Measurements from ENCODE around the gene EVA1C.

DNA sequence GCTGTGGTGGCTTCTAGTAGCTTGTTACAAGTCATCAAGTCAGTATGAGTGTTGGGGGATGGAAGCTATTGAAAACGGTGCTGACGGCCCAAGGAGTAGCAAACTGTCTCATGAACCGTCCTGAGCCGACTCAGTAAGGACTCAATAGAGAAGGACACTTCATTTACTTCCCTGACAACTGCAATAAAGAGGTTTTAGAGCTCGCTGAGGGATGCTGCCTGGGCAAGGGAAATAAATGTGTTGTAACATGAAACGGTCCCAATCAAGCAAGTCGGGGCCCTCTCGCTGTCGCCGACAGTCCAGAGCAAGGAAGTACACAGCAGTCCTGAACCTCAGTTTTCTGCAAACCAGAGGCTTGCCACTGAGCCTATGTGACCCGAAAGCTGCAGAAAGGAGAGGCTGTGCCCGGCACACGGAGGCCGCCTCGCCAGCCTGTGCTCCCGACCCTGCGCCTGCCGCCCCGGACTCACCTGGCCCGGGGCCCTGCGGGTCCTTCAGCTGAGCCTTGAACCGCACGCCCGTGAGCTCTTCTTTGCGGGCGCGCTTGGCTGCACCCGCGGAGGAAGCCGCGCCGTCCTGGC, 20.1 kb upstream of the EVA1C start:
- no peak for TF ChIP-seq POLR2A (IDR thresholded peaks at IDR 0.05)
- TF ChIP-seq, protein P1, sequence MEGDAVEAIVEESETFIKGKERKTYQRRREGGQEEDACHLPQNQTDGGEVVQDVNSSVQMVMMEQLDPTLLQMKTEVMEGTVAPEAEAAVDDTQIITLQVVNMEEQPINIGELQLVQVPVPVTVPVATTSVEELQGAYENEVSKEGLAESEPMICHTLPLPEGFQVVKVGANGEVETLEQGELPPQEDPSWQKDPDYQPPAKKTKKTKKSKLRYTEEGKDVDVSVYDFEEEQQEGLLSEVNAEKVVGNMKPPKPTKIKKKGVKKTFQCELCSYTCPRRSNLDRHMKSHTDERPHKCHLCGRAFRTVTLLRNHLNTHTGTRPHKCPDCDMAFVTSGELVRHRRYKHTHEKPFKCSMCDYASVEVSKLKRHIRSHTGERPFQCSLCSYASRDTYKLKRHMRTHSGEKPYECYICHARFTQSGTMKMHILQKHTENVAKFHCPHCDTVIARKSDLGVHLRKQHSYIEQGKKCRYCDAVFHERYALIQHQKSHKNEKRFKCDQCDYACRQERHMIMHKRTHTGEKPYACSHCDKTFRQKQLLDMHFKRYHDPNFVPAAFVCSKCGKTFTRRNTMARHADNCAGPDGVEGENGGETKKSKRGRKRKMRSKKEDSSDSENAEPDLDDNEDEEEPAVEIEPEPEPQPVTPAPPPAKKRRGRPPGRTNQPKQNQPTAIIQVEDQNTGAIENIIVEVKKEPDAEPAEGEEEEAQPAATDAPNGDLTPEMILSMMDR (IDR thresholded peaks at IDR 0.05): no peak
- no peak for TF ChIP-seq POLR2AphosphoS5 (IDR thresholded peaks at IDR 0.05)
